ENCODE measurements around the gene CBARP.

GRCh38 chr19:1210227-1210538 is 27.6 kb downstream of the CBARP start:
- TF ChIP-seq EZH2phosphoT487 (IDR thresholded peaks at IDR 0.05; ENCODE audit: insufficient read depth, low read depth) (no peak), EZH2 (IDR thresholded peaks at IDR 0.05; ENCODE audit: insufficient read depth, poor library complexity, severe bottlenecking) (no peak)

All from GM23248 (cell line).